OCI-LY3 (cell line): ENCODE results near the gene RNF144B.

Experiments
- EZH2phosphoT487 ChIP-seq: fragments of 200-600 bp; shearing (Covaris generic); IDR thresholded peaks from 2 replicates; pipeline ENCODE4 v1.6.1; 2018; ENCODE audit warnings: antibody characterized with exemption, mixed run types, low read depth
- TF ChIP-seq, protein P1 (sequence below): fragments of 200-600, 300-600 bp; sonication (generic); IDR thresholded peaks from 2 replicates; pipeline ENCODE4 v1.5.1; 2014; ENCODE audit warnings: antibody characterized with exemption, low read length, low read depth

DNA sequence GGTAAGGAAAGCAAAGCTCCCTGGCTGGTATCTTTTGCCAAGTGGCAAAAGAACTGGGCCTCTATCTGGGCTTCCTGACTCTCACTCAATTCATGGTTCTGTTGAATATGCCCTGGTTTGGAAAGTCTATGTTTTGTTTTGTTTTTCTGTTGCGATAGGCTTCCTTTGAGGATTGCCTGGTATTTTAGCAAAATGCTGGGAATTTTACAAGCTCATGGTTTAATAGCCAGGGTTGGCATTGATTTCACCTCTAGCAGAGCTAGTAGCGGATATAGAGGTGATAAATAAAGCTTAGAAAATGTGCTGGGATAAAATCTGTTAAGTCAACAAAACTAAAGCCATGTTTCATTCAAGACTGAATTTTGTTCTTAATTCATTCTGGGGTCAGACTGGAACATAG is 109.9 kb downstream of the RNF144B start:
- TF ChIP-seq, protein P1, sequence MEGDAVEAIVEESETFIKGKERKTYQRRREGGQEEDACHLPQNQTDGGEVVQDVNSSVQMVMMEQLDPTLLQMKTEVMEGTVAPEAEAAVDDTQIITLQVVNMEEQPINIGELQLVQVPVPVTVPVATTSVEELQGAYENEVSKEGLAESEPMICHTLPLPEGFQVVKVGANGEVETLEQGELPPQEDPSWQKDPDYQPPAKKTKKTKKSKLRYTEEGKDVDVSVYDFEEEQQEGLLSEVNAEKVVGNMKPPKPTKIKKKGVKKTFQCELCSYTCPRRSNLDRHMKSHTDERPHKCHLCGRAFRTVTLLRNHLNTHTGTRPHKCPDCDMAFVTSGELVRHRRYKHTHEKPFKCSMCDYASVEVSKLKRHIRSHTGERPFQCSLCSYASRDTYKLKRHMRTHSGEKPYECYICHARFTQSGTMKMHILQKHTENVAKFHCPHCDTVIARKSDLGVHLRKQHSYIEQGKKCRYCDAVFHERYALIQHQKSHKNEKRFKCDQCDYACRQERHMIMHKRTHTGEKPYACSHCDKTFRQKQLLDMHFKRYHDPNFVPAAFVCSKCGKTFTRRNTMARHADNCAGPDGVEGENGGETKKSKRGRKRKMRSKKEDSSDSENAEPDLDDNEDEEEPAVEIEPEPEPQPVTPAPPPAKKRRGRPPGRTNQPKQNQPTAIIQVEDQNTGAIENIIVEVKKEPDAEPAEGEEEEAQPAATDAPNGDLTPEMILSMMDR, result no peak
- no peak for TF ChIP-seq EZH2phosphoT487
